Measurements from ENCODE around the gene MAST4. TPM values are rescaled to one million over a fixed set of nuclear protein-coding genes. Genes with fewer than 3 reads are reported as not detected.

MAST4 gene
- total and polyA plus RNA-seq, 2 of the 13 experiments (the other 11 are each of a cell fraction or from before 2014, with no cell fraction given), result 3.4 to 3.7 TPM

DNA sequence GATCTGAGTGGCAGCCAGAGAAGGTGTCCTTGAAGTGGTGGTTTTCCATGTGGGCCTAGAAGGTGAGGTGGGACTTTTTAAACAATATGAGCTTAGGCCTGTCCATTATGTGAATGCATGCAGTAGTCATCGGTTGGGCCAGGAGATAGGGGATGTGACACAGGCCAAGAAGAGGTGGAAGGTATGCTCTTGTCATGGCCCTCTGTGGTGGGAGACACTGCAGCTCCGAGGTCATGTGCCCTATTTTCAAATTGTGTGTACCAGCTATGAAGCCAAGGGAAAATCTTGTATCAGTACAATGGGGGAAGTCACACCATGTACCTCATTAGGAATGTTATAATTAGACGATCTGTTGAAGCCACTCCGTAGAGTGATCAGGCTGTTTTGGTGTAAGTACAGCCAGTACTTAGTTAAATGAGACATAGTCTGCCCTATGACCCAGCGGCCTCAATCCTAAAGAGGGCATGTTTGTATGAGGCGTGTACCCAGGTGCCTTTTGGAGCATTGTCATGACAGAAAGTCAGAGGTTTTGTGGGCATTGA, 280.1 kb downstream of the MAST4 start (continued):
- TF ChIP-seq ZSCAN12 (CRISPR knock-in tag; IDR thresholded peaks at IDR 0.05) (no peak), ZNF224 (CRISPR knock-in tag; IDR thresholded peaks at IDR 0.05) (no peak), HNRNPUL1 (IDR thresholded peaks at IDR 0.05; ENCODE audit: low read depth, low read length) (no peak)
- TF ChIP-seq, protein P1, sequence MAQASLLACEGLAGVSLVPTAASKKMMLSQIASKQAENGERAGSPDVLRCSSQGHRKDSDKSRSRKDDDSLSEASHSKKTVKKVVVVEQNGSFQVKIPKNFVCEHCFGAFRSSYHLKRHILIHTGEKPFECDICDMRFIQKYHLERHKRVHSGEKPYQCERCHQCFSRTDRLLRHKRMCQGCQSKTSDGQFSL (CRISPR knock-in tag; IDR thresholded peaks at IDR 0.05), result no peak

DNA sequence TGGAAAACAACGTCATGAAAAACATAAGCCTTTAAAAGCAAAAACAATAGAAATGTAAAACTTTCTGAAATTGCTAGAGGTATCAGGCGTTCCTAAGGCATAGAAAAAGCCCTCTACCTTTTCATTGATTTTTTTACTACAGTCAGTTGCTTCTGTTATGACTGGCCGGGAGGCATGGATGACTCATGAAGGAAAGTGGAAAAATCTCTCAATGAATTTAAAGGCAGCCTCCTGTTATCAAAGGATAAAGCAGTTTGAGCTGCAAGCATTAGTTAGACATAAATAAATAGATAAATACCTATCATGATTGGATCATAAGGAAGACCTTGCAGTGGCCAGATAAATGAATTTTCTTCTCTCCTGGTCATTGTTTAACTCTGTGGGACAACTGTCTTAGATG, 281.6 kb downstream of the MAST4 start:
- 3% methylated on average over 3 of the region's 3 CpGs for WGBS (ENCODE audit: low lambda C conversion rate)
- H3K4me1 ChIP-seq (ENCODE audit: insufficient read depth, low read length), result peaks cover 7% of the 10 kb centered on the region; the same call in 1 of the 2 replicates
- H3K36me3 ChIP-seq (replicated peaks in 1 of 2; ENCODE audit: control insufficient read depth in 1 of 2, insufficient read depth in 2 of 2, low read length in 2 of 2), result no peaks in the 10 kb centered on the region
- no peaks in the 10 kb centered on the region for H4K20me1 ChIP-seq (ENCODE audit: insufficient read depth, low read length)
- no peaks in the 10 kb centered on the region for H3K9me3 ChIP-seq (ENCODE audit: low read length)
- FAIRE-seq (no peak), ATAC-seq (no peak), DNase-seq (ENCODE audit: low spot score) (no peak)
- H3K4me3 ChIP-seq (replicated peaks in 1 of 3; ENCODE audit: insufficient read depth in 1 of 3, low read depth in 2 of 3, low read length in 3 of 3), result no peak overlapping the region
- no peak overlapping the region for H2AFZ ChIP-seq (ENCODE audit: low read length)
- ChIA-PET POLR2A (no interaction called here), CTCF (ENCODE audit: low intra/inter-chr PET ratio, low total read pairs) (no interaction called here)
- in situ Hi-C loops (cut with HindIII; ENCODE audit: extremely low pct_ligation_motif_present, low pct_unique_long_range_greater_than_20kb), result no loop called here
- intact Hi-C loops (cut with micrococcal nuclease; ENCODE audit: unreplicated experiment), result no loop called here
- H3K27ac ChIP-seq (ENCODE audit: extremely low read length, insufficient read depth, low read length), result no peak overlapping the region
- no peak overlapping the region for H3K4me2 ChIP-seq (ENCODE audit: low read depth, low read length)
- H3K79me2 ChIP-seq (ENCODE audit: insufficient read depth, low read length), result no peaks in the 10 kb centered on the region
- H3K9ac ChIP-seq (ENCODE audit: insufficient read depth, low read depth, low read length), result no peak overlapping the region
- no TSS peak for BruUV-seq (replicated peaks)
- H3K27me3 ChIP-seq (ENCODE audit: control insufficient read depth in 1 of 2, insufficient read depth in 2 of 2, low read length in 2 of 2), result no peaks in the 10 kb centered on the region; a peak in 1 of 5 replicates
- TF ChIP-seq ZNF766 (CRISPR knock-in tag; IDR thresholded peaks at IDR 0.05; ENCODE audit: borderline replicate concordance) (no peak), ZNF879 (CRISPR knock-in tag; IDR thresholded peaks at IDR 0.05) (no peak), ZNF589 (CRISPR knock-in tag; conservative IDR thresholded peaks at IDR 0.05) (no peak), HDAC6 (IDR thresholded peaks at IDR 0.05; ENCODE audit: low read depth, low read length) (no peak), BHLHE40 (IDR thresholded peaks at IDR 0.05; ENCODE audit: low read length) (no peak), U2AF1 (optimal IDR thresholded peaks at IDR 0.05; ENCODE audit: low read depth, low read length) (no peak), ZNF558 (CRISPR knock-in tag; IDR thresholded peaks at IDR 0.05; ENCODE audit: borderline replicate concordance) (no peak), SAFB2 (CRISPR knock-in tag; IDR thresholded peaks at IDR 0.05; ENCODE audit: borderline replicate concordance, low read depth) (no peak), SRSF1 (optimal IDR thresholded peaks at IDR 0.05; ENCODE audit: low read depth, low read length) (no peak), ZNF292 (CRISPR knock-in tag; IDR thresholded peaks at IDR 0.05; ENCODE audit: borderline replicate concordance, low read depth) (no peak), HNRNPLL (IDR thresholded peaks at IDR 0.05; ENCODE audit: low read depth, low read length, poor library complexity, severe bottlenecking) (no peak), ISL2 (CRISPR knock-in tag; IDR thresholded peaks at IDR 0.05) (no peak), DMAP1 (CRISPR knock-in tag; IDR thresholded peaks at IDR 0.05) (no peak)
- TF ChIP-seq, protein P2, sequence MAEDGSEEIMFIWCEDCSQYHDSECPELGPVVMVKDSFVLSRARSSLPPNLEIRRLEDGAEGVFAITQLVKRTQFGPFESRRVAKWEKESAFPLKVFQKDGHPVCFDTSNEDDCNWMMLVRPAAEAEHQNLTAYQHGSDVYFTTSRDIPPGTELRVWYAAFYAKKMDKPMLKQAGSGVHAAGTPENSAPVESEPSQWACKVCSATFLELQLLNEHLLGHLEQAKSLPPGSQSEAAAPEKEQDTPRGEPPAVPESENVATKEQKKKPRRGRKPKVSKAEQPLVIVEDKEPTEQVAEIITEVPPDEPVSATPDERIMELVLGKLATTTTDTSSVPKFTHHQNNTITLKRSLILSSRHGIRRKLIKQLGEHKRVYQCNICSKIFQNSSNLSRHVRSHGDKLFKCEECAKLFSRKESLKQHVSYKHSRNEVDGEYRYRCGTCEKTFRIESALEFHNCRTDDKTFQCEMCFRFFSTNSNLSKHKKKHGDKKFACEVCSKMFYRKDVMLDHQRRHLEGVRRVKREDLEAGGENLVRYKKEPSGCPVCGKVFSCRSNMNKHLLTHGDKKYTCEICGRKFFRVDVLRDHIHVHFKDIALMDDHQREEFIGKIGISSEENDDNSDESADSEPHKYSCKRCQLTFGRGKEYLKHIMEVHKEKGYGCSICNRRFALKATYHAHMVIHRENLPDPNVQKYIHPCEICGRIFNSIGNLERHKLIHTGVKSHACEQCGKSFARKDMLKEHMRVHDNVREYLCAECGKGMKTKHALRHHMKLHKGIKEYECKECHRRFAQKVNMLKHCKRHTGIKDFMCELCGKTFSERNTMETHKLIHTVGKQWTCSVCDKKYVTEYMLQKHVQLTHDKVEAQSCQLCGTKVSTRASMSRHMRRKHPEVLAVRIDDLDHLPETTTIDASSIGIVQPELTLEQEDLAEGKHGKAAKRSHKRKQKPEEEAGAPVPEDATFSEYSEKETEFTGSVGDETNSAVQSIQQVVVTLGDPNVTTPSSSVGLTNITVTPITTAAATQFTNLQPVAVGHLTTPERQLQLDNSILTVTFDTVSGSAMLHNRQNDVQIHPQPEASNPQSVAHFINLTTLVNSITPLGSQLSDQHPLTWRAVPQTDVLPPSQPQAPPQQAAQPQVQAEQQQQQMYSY (CRISPR knock-in tag; IDR thresholded peaks at IDR 0.05), result no peak
- TF ChIP-seq, protein P3, sequence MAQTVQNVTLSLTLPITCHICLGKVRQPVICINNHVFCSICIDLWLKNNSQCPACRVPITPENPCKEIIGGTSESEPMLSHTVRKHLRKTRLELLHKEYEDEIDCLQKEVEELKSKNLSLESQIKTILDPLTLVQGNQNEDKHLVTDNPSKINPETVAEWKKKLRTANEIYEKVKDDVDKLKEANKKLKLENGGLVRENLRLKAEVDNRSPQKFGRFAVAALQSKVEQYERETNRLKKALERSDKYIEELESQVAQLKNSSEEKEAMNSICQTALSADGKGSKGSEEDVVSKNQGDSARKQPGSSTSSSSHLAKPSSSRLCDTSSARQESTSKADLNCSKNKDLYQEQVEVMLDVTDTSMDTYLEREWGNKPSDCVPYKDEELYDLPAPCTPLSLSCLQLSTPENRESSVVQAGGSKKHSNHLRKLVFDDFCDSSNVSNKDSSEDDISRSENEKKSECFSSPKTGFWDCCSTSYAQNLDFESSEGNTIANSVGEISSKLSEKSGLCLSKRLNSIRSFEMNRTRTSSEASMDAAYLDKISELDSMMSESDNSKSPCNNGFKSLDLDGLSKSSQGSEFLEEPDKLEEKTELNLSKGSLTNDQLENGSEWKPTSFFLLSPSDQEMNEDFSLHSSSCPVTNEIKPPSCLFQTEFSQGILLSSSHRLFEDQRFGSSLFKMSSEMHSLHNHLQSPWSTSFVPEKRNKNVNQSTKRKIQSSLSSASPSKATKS (CRISPR knock-in tag; IDR thresholded peaks at IDR 0.05), result no peak

Measured in HepG2 (cell line).